ELF-1 (cell line): ENCODE results near the gene IFNL2.
"Not testable (repeated sequence)": the region's sequence is repeated elsewhere in the genome, so short reads cannot be mapped to it uniquely, and the experiment has no call there.

Experiments used
- DNase-seq: peaks from one replicate; pipeline ENCODE4 v3.0.0-alpha.2; 2016; ENCODE audit warnings: low read depth, low spot score

The IFNL2 gene

GRCh38 chr19:39296906-39297305 lies 28.7 kb downstream of the IFNL2 start:
- no peak for DNase-seq

DNA sequence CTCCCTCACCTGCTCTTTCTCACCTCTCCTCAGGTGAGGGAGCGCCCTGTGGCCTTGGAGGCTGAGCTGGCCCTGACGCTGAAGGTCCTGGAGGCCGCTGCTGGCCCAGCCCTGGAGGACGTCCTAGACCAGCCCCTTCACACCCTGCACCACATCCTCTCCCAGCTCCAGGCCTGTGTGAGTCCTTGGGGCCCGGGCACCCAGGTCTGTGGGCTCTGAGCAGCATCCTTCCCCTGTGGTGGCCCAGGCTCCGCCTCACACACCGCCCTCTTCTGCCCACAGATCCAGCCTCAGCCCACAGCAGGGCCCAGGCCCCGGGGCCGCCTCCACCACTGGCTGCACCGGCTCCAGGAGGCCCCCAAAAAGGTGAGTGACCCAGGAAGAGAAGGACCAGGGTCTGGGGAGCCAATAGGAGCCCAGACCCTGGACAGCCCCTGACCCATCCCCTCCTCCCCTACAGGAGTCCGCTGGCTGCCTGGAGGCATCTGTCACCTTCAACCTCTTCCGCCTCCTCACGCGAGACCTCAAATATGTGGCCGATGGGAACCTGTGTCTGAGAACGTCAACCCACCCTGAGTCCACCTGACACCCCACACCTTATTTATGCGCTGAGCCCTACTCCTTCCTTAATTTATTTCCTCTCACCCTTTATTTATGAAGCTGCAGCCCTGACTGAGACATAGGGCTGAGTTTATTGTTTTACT lies 29.9 kb downstream of the IFNL2 start:
- DNase-seq: no peak

- DNase-seq: no peak
Measured at GRCh38 chr19:39299404-39299803, 31.2 kb downstream of the IFNL2 start.

DNA sequence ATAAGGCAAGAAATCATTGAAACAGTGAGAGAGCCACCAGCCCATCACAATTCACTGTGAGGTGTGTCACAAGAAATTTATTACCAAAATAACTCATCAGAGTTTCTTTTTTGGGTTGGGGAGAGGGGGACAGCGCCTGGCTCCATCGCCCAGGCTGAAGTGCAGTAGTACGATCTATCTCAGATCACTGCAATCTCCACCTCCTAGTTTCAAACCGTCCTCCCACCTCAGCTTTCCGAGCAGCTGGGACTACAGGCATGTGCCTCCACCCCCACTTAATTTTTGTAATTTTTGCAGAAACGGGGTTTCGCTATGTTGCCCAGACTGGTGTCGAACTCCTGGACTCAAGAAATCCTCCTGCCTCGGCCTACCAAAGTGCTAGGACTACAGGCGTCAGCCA lies 31.6 kb downstream of the IFNL2 start:
- no peak for DNase-seq

- no peak for DNase-seq
Measured at GRCh38 chr19:39301021-39301420, 32.8 kb downstream of the IFNL2 start.

DNA sequence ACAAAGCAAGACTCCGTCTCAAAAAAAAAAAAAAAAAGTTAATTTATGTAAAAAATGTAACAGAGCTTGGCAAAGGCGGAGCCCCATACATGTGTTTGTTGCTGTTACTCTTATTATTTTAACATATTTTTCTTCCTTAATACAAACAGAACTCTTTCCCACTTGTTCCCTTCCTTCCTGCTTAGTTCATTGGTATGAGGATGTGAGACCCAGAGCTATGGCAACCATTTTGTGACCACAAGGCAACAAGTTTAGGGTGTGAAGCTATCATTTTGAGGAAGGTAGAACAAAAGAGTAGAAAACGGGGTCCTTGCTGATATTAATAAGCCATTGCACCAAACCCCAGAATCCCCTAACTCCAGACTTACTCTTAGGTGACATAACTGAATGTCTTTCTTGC lies 33.4 kb downstream of the IFNL2 start:
- no peak for DNase-seq

- DNase-seq: peak; percentile 65
Measured at GRCh38 chr19:39303373-39304184, 35.4 kb downstream of the IFNL2 start.

DNA sequence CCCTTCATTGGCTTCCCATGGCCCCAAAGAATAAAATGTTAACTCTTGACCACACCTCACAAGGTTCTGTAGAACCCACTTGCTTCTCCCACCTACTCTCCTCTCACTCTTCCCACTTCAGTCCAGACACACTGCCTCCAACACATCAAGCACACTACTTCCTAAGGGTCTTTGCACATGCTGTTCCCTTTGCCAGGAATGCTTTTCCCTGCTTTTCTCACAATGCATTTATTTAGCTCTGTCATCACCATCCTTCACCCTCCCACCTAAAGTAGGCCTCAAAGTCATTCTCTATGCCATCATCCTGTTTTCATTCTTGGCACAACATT lies 36.0 kb downstream of the IFNL2 start:
- DNase-seq: no peak

DNA sequence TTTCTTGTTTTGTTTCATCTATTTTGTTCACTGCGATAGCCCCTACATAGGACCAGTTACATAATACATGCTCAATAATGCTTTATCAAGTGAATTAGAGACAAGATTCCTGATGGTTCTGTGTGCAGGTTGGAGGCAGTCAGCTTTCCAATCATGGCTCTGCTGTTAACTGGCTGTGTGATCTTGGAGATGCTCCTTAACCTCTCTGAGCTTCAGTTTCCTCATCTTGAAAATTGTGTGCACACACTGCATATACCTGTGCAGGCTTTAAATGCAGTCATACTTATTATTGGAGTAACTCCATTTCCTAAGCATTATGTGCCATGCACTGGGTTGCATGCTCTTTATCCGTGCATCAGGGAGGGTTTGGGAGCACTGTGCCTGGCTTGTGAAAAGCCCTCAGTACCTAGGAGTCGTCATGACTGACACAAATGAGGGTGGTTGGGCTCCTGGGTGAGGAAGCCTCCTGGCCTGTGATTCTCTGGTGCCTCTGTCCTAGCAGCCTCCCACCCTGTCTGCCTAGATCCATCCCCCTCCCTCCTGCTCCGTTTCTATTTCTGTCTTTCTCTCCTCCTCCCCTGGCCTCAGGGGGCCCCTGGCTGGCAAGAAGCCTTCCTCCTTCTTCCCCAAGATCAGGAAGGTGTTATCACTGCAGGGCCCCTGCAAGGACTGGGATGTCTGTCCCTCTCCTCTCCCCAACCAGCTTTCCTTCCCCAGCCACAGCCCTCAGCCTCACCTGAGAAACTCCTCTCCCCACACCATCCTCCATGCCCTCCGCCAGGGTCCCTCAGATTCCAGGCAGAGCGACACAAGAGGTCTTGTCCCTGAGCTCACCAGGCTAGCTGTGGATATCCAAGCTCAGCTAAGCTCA lies 36.7 kb downstream of the IFNL2 start:
- DNase-seq: peak; percentile 79

- DNase-seq: no peak
Measured at GRCh38 chr19:39306075-39306474, 37.9 kb downstream of the IFNL2 start.

- DNase-seq: peak; percentile 68
Measured at GRCh38 chr19:39307046-39307821, 39.0 kb downstream of the IFNL2 start.

DNA sequence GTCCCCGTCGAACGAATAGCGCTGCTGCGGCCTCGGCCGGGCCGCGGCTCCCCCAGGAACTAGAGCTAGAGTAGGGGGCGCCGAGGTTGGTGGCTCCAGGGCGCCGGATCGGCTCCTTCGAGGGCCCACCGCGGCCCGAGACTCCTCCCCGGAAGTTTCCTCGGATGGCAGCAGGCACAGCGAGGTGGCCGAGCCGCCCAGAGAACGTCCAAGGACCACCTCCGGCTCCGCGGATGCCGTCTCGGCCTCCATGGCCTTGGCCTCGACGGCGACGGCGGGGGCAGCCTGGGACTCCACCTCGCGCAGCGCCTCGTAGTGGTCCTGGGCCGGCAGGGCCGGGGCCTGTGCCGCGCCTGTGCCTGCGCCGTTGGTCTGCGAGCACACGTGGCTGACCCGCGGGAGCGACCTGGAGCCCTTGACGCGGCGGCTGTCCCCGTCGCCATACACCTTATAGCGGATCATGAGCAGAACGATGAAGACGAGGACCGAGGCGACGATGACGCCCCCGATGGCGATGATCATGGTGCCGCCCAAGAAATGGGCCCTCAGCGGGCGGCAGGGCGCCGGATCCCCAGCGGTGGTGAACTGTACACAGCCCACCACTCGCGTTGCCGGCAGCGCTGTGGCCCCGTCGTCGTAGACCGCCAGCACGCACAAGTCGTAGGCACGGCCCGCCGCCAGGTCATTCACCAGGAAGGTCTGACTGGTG lies 39.8 kb downstream of the IFNL2 start:
- peak; percentile 71 for DNase-seq

DNA sequence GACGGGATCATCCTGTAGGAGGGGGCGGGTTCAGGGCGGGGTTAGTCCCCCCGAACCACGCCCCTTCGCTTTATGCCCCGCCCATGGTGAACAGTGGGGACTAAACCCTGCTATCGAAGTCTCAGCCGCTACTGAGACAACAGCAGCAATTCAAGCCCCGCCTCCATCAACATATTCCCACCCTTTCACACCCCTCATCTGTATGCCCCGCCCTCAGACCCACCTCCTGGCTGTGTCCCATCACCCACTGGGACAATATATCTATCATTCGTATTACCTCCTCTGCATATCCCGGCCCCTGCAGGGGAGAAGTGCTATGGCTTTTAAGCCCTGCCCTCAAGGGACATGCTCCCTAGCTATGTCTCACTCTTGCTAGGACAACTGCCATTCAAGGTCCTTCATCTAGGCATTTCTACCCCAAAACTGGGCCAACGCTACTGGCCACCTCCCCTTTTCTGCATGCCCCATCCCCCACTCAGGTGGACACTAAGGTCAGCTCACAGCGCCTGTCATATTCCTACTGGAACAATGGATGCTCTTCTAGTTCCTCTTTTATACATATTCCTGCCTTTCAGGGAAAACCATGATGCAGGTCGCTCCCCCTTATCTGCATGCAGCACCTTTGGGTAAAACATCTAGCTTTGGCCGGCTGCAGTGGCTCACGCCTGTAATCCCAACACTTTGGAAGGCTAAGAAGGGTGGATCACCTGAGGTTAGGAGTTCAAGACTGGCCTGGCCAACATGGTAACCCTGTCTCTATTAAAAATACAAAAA lies 40.5 kb downstream of the IFNL2 start:
- DNase-seq: peak; percentile 92

DNA sequence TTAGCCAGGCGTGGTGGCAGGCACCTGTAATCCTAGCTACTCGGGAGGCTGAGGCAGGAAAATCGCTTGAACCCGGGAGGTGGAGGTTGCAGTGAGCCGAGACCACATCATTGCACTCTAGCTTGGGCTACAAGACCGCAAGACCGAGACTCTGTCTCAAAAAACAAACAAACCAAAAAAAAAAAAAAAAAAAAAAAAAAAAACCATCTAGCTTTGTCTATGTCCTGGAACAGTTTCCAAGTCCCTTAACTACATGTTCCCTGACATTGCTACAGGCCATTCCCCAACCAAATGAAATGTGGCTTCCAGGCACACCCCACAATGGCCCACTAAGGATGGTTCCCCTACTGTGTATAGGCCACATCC lies 41.1 kb downstream of the IFNL2 start:
- not testable (repeated sequence) for DNase-seq

GRCh38 chr19:39310558-39311311 lies 42.5 kb downstream of the IFNL2 start:
- peak; percentile 70 for DNase-seq

GRCh38 chr19:39314016-39314728 lies 46.0 kb downstream of the IFNL2 start:
- no peak for DNase-seq

GRCh38 chr19:39315933-39316332 lies 47.7 kb downstream of the IFNL2 start:
- no peak for DNase-seq

- no peak for DNase-seq
Measured at GRCh38 chr19:39316627-39317321, 48.6 kb downstream of the IFNL2 start.
